NCI-H2196 (cell line): ENCODE data around the gene MAN1C1.

ENCODE experiments used
- DNase-seq: peaks from one replicate; lab custom pipeline; 2025; ENCODE audit not compliant: unreplicated experiment; lab: John Stamatoyannopoulos, UW

The MAN1C1 gene

GRCh38 chr1:25832336-25833037 lies 215.9 kb downstream of the MAN1C1 start:
- DNase-seq: no peak

- no peak for DNase-seq
Measured at GRCh38 chr1:25833158-25833557, 216.6 kb downstream of the MAN1C1 start.
